Measurements from ENCODE around the gene SLC12A4. TPM values are rescaled to one million over a fixed set of nuclear protein-coding genes. Genes with fewer than 3 reads are reported as not detected.

SLC12A4 gene
- total RNA-seq, 1 experiment from 2014 or later = 107 TPM

DNA sequence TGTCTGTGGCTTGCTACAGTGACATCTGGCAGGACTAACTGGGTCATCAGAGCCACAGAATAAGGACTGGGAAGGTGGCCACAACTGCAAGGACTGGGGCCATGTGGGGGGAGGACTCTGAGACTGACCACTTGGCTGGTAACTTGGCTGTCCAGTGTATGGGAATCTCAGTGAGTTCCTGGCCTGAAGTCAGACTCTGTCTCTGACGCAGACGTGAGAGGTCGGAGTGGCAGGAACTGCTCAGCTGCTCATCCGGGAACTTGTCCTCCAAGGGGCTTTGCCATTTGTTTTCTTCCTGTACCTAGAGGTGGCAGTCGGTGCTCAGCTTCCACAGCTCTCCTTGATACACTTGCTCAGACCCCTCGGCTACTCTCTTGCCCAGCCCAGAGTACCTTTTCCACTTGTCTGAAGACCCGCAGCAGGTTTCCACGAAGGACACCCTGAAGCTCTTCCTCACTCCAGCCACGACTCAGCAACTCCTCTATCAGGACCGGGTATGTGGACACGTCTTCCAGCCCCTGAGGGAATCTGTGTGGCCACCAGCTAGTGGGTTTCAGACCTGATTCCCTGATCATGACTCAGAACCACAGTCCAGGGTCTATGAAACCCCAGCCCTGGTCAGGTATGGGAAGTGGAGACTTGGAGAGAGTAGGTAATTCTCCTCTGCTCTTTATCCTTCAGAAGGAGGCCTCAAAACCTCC is 19.2 kb upstream of the SLC12A4 start:
- no peak for DNase-seq (ENCODE audit: unreplicated experiment)
- TF ChIP-seq, protein P1, sequence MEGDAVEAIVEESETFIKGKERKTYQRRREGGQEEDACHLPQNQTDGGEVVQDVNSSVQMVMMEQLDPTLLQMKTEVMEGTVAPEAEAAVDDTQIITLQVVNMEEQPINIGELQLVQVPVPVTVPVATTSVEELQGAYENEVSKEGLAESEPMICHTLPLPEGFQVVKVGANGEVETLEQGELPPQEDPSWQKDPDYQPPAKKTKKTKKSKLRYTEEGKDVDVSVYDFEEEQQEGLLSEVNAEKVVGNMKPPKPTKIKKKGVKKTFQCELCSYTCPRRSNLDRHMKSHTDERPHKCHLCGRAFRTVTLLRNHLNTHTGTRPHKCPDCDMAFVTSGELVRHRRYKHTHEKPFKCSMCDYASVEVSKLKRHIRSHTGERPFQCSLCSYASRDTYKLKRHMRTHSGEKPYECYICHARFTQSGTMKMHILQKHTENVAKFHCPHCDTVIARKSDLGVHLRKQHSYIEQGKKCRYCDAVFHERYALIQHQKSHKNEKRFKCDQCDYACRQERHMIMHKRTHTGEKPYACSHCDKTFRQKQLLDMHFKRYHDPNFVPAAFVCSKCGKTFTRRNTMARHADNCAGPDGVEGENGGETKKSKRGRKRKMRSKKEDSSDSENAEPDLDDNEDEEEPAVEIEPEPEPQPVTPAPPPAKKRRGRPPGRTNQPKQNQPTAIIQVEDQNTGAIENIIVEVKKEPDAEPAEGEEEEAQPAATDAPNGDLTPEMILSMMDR (IDR thresholded peaks at IDR 0.05; ENCODE audit: unreplicated experiment) = no peak
- ChIA-PET CTCF (interaction anchor here (1.2 to 1.6 kb wide), 2 partner anchors 55 to 77 kb away, joined by 3 read pairs; no protein-coding TSS in a partner anchor), POLR2A (interaction anchor here (1.1 to 1.4 kb wide), 2 partner anchors 21 to 36 kb away, joined by 4 to 5 read pairs; partner anchors contain the start of genes DDX28 and DUS2)
- BruUV-seq (replicated peaks) = no TSS peak
- no peaks in the 10 kb centered on the region for H3K9me3 Mint-ChIP-seq (ENCODE audit: unreplicated experiment)
- no peak overlapping the region for H3K27ac Mint-ChIP-seq (ENCODE audit: low read depth, unreplicated experiment)
- H3K4me1 Mint-ChIP-seq (ENCODE audit: insufficient read depth, unreplicated experiment) = peaks cover 6% of the 10 kb centered on the region
- intact Hi-C loops (cut with micrococcal nuclease) = no loop called here
- no peaks in the 10 kb centered on the region for H3K27me3 Mint-ChIP-seq (ENCODE audit: insufficient read depth, unreplicated experiment)
- H3K36me3 Mint-ChIP-seq (ENCODE audit: insufficient read depth, unreplicated experiment) = no peaks in the 10 kb centered on the region
- no peak overlapping the region for H3K4me3 Mint-ChIP-seq (ENCODE audit: unreplicated experiment)

DNA sequence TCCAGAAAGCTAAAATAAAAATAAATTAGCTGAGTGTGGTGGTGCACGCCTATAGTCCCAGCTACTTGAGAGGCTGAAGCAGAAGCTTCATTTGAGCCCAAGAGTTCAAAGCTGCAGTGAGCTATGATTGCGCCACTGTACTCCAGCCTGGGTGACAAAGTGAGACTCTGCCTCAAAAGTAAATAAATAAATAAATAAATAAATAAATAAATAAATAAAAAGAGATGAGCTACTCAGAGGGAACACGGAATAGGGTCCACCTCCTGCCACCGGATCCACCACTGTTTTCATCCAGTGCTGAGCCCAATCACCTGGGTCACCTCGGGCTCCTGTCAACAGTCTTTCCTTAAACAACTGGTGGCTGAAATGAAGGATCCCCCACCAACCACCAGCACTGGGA is 18.5 kb upstream of the SLC12A4 start:
- Mint-ChIP-seq H3K4me3 (ENCODE audit: unreplicated experiment) (no peak overlapping the region), H3K9me3 (ENCODE audit: unreplicated experiment) (no peaks in the 10 kb centered on the region), H3K4me1 (ENCODE audit: insufficient read depth, unreplicated experiment) (peaks cover 6% of the 10 kb centered on the region), H3K27ac (ENCODE audit: low read depth, unreplicated experiment) (no peak overlapping the region), H3K36me3 (ENCODE audit: insufficient read depth, unreplicated experiment) (no peaks in the 10 kb centered on the region), H3K27me3 (ENCODE audit: insufficient read depth, unreplicated experiment) (no peaks in the 10 kb centered on the region)
- BruUV-seq (replicated peaks) = no TSS peak
- ChIA-PET POLR2A (interaction anchor here (1.1 kb wide), 1 partner anchor 22 kb away, joined by 5 read pairs; no protein-coding TSS in a partner anchor), CTCF (interaction anchor here (0.6 to 1.2 kb wide), 4 partner anchors 18 to 77 kb away, joined by 3 to 4 read pairs (median 4); no protein-coding TSS in a partner anchor)
- intact Hi-C loops (cut with micrococcal nuclease) = no loop called here
- TF ChIP-seq, protein P1 (IDR thresholded peaks at IDR 0.05; ENCODE audit: unreplicated experiment) = no peak
- DNase-seq (ENCODE audit: unreplicated experiment) = no peak

DNA sequence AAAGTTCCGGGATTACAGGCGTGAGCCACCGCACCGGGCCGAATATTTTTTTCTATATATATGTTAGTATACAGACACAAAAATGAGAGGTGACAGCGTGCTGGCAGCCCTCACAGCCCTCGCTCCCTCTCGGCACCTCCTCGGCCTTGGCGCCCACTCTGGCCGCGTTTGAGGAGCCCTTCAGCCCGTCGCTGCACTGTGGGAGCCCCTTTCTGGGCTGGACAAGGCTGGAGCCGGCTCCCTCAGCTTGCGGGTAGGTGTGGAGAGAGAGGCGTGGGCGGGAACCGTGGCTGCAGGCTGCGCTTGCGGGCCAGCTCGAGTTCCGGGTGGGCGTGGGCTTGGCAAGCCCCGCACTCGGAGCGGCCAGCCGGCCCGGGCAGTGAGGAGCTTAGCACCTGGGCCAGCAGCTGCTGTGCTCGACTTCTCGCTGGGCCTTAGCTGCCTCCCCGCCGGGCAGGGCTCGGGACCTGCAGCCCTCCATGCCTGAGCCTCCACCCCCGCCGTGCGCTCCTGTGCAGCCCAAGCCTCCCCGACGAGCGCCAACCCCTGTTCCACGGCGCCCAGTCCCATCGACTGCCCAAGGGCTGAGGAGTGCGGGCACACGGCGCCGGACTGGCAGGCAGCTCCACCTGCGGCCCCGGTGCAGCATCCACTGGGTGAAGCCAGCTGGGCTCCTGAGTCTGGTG is 13.7 kb upstream of the SLC12A4 start:
- H3K4me1 Mint-ChIP-seq (ENCODE audit: insufficient read depth, unreplicated experiment) = peaks cover 6% of the 10 kb centered on the region

More for the DNA sequence above, 13.7 kb upstream of the SLC12A4 start:
- no peak for DNase-seq (ENCODE audit: unreplicated experiment)
- TF ChIP-seq, protein P1 (IDR thresholded peaks at IDR 0.05; ENCODE audit: unreplicated experiment) = no peak
- ChIA-PET CTCF (interaction anchor here (1.0 to 2.0 kb wide), 4 partner anchors 11 to 59 kb away, joined by 3 to 8 read pairs (median 4); no protein-coding TSS in a partner anchor), POLR2A (no interaction called here)
- H3K4me3 Mint-ChIP-seq (ENCODE audit: unreplicated experiment) = no peak overlapping the region
- H3K27ac Mint-ChIP-seq (ENCODE audit: low read depth, unreplicated experiment) = no peak overlapping the region
- no peaks in the 10 kb centered on the region for H3K9me3 Mint-ChIP-seq (ENCODE audit: unreplicated experiment)
- no peaks in the 10 kb centered on the region for H3K27me3 Mint-ChIP-seq (ENCODE audit: insufficient read depth, unreplicated experiment)
- intact Hi-C loops (cut with micrococcal nuclease) = no loop called here
- no peaks in the 10 kb centered on the region for H3K36me3 Mint-ChIP-seq (ENCODE audit: insufficient read depth, unreplicated experiment)
- BruUV-seq (replicated peaks) = no TSS peak

Measured in MCF 10A (cell line).